HG02610 (cell line): ENCODE data around the gene ESPNL.
A peak's percentile ranks its signal among the peaks of the same experiment; 100 is the strongest.
"Not testable (repeated sequence)": the region's sequence is repeated elsewhere in the genome, so short reads cannot be mapped to it uniquely, and the experiment has no call there.

Experiments
- ATAC-seq: cut with Tn5 transposase; IDR thresholded peaks from one replicate; pipeline ENCODE4 v1.9.1; 2021; ENCODE audit warnings: mild to moderate bottlenecking, moderate library complexity; ENCODE audit not compliant: unreplicated experiment

Gene ESPNL, protein sequence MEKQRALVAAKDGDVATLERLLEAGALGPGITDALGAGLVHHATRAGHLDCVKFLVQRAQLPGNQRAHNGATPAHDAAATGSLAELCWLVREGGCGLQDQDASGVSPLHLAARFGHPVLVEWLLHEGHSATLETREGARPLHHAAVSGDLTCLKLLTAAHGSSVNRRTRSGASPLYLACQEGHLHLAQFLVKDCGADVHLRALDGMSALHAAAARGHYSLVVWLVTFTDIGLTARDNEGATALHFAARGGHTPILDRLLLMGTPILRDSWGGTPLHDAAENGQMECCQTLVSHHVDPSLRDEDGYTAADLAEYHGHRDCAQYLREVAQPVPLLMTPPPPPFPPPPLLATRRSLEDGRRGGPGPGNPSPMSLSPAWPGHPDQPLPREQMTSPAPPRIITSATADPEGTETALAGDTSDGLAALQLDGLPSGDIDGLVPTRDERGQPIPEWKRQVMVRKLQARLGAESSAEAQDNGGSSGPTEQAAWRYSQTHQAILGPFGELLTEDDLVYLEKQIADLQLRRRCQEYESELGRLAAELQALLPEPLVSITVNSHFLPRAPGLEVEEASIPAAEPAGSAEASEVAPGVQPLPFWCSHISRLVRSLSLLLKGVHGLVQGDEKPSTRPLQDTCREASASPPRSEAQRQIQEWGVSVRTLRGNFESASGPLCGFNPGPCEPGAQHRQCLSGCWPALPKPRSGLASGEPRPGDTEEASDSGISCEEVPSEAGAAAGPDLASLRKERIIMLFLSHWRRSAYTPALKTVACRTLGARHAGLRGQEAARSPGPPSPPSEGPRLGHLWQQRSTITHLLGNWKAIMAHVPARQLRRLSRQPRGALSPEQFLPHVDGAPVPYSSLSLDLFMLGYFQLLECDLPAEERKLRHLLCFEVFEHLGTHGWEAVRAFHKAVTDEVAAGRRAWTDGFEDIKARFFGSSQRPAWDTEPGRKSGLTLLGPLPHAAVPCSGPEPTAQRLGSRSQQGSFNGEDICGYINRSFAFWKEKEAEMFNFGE

GRCh38 chr2:238100049-238100820 is at the start of gene ESPNL:
Gene ESPNL (plus strand): TSS chr2:238100340. CDS start chr2:238100420, 80 bp downstream.
- ATAC-seq: no peak

- ATAC-seq: no peak
Measured at GRCh38 chr2:238053191-238053776, 46.9 kb upstream of the ESPNL start.

GRCh38 chr2:238055841-238056240 is 44.3 kb upstream of the ESPNL start:
- ATAC-seq: no peak

DNA sequence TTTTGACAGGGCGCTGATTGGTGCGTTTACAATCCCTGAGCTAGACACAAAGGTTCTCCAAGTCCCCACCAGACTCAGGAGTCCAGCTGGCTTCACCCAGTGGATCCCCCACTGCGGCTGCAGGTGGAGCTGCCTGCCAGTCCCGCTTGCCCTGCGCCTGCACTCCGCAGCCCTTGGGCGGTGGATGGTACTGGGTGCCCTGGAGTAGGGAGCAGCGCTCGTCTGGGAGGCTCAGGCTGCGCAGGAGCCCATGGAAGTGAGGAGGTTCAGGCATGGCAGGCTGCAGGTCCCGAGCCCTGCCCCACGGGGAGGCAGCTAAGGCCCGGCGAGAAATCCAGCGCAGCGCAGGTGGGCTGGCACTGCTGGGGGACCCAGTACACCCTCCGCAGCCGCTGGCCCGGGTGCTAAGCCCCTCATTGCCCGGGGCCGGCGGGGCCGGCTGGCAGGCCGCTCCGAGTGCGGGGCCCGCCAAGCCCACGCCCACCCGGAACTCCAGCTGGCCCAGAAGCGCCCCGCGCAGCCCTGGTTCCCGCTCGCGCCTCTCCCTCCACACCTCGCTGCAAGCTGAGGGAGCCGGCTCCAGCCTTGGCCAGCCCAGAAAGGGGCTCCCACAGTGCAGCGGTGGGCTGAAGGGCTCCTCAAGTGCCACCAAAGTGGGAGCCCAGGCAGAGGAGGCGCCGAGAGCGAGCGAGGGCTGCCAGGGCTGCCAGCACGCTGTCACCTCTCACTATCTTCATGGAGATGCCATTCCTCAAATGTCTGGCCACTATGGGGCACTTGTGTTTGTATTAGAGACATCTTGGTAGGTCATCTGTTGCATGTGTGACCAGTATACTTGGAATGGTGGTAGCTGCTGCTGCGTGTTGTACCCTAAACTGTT is 42.2 kb upstream of the ESPNL start:
- ATAC-seq: not testable (repeated sequence)

GRCh38 chr2:238059505-238059904 is 40.6 kb upstream of the ESPNL start:
- no peak for ATAC-seq

- ATAC-seq: no peak
Measured at GRCh38 chr2:238060096-238060541, 40.0 kb upstream of the ESPNL start.

DNA sequence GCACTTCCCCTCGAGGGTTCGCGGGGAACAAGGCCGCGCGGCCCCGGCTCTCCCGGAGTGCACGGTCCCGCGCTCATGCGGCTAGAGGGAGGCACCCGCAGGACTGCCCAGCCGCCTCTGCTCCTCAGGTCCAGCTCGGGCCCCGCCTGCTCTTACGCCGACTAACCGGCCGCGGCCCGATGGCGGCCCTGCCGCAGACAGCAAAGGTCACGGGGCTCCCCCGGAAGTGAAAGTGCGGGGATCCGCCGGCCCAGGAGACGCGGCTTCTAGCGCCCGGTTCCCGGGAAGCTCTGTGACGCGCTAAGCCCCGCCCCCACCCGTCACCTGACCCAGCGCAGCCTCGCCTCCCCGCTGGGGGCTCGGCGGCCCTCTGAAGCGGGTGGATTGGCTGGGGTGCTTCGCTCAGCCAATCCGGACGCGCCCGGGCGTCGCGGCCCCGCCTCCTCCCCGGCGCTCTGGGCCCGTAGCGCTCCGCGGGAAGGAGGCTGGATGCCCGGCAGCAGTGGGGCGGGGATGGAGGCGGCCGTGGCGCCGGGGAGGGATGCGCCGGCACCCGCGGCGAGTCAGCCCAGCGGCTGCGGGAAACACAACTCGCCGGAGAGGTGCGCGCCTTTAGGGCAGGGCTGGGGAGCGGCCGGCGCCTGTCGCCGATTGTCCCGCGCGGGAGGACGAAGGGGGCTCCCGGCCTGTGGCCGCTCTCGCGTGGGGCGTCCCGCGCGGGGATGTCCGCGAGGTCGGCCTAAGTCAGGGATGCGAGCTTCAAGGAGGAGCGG is 39.4 kb upstream of the ESPNL start, which contains the start of gene SCLY:
SCLY (plus strand) TSS at position 460 of the 773 bp plus-strand sequence; CDS start at position 514, 54 bp downstream.
- peak; percentile 96 for ATAC-seq

GRCh38 chr2:238061315-238062202 is 38.6 kb upstream of the ESPNL start:
- ATAC-seq: no peak

GRCh38 chr2:238063414-238064189 is 36.5 kb upstream of the ESPNL start:
- ATAC-seq: no peak

DNA sequence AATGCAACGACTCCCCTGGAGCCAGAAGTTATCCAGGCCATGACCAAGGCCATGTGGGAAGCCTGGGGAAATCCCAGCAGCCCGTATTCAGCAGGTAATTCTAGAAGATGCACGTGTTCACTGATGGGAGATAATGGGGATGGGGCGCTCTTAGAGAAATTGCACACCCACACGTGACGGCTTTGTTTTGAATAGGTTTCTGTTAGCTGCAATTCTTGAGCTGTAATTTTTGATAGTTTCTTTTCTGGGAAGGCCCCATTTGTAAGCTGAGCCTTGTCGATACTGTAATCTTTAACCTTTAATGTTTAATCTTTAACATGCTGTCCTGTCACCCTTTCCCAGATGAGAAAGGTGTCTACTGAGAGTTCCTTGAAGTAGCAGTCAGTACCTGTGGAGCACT is 35.8 kb upstream of the ESPNL start:
- ATAC-seq: no peak

- no peak for ATAC-seq
Measured at GRCh38 chr2:238065071-238065846, 34.9 kb upstream of the ESPNL start.

DNA sequence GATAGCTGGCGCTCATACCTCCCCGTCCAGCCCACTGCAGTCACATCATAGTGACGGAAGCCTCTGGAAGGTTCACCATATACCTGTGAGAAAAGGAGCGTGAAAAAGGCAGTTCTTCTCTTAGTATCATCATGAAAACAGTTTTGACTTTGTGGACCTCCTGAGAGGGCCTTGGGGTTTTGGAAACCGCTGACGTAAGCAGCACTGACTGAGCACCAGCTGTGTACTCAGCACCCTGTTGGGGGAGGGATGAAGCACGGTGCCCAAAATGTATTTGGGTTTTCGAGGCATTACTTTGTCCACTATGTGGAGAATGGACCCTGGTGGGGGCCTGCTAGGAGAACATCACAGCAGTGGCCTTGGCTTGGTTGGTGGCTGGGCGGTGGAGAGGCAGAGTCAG is 33.9 kb upstream of the ESPNL start:
- ATAC-seq: no peak

DNA sequence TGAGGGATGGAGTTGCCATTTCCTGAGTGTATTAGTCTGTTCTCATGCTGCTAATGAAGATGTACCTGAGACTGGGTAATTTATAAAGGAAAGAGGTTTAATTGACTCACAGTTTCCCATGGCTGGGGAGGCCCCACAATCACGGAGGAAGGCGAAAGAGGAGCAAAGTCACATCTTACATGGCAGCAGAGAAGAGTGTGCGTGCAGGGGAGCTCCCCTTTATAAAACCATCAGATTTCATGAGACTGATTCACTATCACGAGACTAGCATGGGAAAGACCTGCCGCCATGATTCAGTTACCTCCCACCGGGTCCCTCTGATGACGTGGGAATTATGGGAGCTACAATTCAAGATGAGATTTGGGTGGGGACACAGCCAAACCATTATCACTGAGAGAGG is 33.4 kb upstream of the ESPNL start:
- not testable (repeated sequence) for ATAC-seq

DNA sequence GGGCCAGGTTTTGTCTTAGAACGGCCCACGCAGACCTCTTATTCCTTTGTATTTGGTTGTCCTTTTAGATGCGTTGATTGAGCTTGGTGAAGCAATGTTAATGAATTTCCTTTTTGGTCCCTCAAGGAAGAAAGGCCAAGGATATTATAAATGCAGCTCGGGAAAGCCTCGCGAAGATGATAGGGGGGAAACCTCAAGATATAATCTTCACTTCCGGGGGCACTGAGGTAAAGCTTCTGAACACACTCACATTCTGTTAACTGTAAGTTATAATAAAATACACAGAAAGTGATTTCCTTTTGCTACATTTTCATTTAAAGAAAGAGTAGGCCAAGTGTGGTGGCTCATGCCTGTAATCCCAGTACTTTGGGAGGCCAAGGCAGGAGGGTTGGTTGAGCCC is 32.2 kb upstream of the ESPNL start:
- ATAC-seq: no peak

GRCh38 chr2:238069021-238069709 is 31.0 kb upstream of the ESPNL start:
- ATAC-seq: no peak
